ENCODE data around the gene CRP. TPM values are rescaled to one million over a fixed set of nuclear protein-coding genes. Genes with fewer than 3 reads are reported as not detected.

Gene CRP, protein sequence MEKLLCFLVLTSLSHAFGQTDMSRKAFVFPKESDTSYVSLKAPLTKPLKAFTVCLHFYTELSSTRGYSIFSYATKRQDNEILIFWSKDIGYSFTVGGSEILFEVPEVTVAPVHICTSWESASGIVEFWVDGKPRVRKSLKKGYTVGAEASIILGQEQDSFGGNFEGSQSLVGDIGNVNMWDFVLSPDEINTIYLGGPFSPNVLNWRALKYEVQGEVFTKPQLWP
- 0.90 TPM for total RNA-seq (2021; ENCODE audit: unreplicated experiment)
- not detected for polyA plus RNA-seq (2012; ENCODE audit: insufficient read length)
- Bru-seq, nascent RNA: not detected
- BruChase-seq, experiment 1, labeled RNA remaining after a 2-hour chase: not detected
- not detected for BruChase-seq, experiment 2, labeled RNA remaining after a 6-hour chase
- long read RNA-seq: 0 reads

DNA sequence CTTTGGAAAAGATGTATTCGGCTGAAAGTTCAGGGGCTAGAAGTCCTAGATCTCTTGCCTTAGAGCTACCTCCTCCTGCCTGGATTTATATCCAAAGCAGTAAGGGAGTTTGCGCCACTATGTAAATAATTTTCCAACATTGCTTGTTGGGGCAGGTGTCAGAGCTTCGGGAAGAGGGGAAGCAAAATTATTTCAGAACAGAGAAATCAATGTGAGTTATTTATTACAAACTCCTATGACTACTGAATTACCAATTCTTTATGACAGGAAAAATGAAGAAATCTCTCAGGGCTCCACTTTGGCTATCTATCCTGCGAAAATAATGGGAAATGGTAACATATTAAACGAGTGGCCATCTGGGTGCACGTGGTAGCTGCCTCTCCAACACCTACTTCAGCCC lies at the start of gene CRP:
CRP (minus strand) TSS at position 61 of the 400 bp plus-strand sequence. CDS start 104 bp downstream, outside the sequence.
- intact Hi-C loops (cut with micrococcal nuclease; ENCODE audit: unreplicated experiment): no loop called here

GRCh38 chr1:159763686-159764085 lies 49.3 kb upstream of the CRP start:
- no peaks in the 10 kb centered on the region; the same call in 1 of the 2 replicates for H3K27me3 ChIP-seq (ENCODE audit: control insufficient read depth, insufficient read depth, low read length)
- BruUV-seq (replicated peaks): no TSS peak
- intact Hi-C loops (cut with micrococcal nuclease; ENCODE audit: unreplicated experiment): no loop called here
- in situ Hi-C loops (cut with HindIII; ENCODE audit: low pct_unique_long_range_greater_than_20kb, low sequenced_read_pairs): no loop called here
- TF ChIP-seq TCF7L2 (IDR thresholded peaks at IDR 0.05; ENCODE audit: low read depth, low read length): no peak
- TF ChIP-seq SIN3A (IDR thresholded peaks at IDR 0.05; ENCODE audit: borderline replicate concordance, insufficient read depth, low read depth, low read length): no peak
- no peak for TF ChIP-seq REST (IDR thresholded peaks at IDR 0.05; ENCODE audit: insufficient read depth in 1 of 2, low read depth in 2 of 2, low read length in 1 of 2)
- TF ChIP-seq, protein P1, sequence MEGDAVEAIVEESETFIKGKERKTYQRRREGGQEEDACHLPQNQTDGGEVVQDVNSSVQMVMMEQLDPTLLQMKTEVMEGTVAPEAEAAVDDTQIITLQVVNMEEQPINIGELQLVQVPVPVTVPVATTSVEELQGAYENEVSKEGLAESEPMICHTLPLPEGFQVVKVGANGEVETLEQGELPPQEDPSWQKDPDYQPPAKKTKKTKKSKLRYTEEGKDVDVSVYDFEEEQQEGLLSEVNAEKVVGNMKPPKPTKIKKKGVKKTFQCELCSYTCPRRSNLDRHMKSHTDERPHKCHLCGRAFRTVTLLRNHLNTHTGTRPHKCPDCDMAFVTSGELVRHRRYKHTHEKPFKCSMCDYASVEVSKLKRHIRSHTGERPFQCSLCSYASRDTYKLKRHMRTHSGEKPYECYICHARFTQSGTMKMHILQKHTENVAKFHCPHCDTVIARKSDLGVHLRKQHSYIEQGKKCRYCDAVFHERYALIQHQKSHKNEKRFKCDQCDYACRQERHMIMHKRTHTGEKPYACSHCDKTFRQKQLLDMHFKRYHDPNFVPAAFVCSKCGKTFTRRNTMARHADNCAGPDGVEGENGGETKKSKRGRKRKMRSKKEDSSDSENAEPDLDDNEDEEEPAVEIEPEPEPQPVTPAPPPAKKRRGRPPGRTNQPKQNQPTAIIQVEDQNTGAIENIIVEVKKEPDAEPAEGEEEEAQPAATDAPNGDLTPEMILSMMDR (IDR thresholded peaks at IDR 0.05): no peak
- TF ChIP-seq POLR2AphosphoS5 (IDR thresholded peaks at IDR 0.05; ENCODE audit: low read depth, low read length): no peak
- no peak for ATAC-seq
- no peak for DNase-seq (ENCODE audit: low read depth, low spot score)
- H3K36me3 ChIP-seq (ENCODE audit: control insufficient read depth, insufficient read depth, low read length): no peaks in the 10 kb centered on the region
- POLR2A ChIA-PET: no interaction called here
- no peaks in the 10 kb centered on the region for H3K9me3 ChIP-seq (ENCODE audit: control insufficient read depth, insufficient read depth, low read depth, low read length)
- no peak overlapping the region for H3K27ac ChIP-seq (ENCODE audit: low read length)
- no peak overlapping the region for H3K4me3 ChIP-seq (ENCODE audit: low read depth in 2 of 2, low read length in 2 of 2)
- H3K4me1 ChIP-seq (ENCODE audit: control insufficient read depth, insufficient read depth, low read length): no peaks in the 10 kb centered on the region
- CTCF ChIA-PET: no interaction called here

More for the DNA sequence above, at the start of gene CRP:
- H3K27ac ChIP-seq (ENCODE audit: low read length): no peak within 1 kb of the TSS
- CTCF ChIA-PET: no interaction called here
- DNase-seq (ENCODE audit: low read depth, low spot score) (no peak), ATAC-seq (no peak)
- no peak within 1 kb of the TSS for H3K4me3 ChIP-seq (ENCODE audit: low read depth in 2 of 2, low read length in 2 of 2)
- no peaks in the 10 kb centered on the region for H3K36me3 ChIP-seq (ENCODE audit: control insufficient read depth, insufficient read depth, low read length)
- in situ Hi-C loops (cut with HindIII; ENCODE audit: low pct_unique_long_range_greater_than_20kb, low sequenced_read_pairs): no loop called here
- no peaks in the 10 kb centered on the region for H3K4me1 ChIP-seq (ENCODE audit: control insufficient read depth, insufficient read depth, low read length)
- POLR2A ChIA-PET: no interaction called here
- no peaks in the 10 kb centered on the region for H3K9me3 ChIP-seq (ENCODE audit: control insufficient read depth, insufficient read depth, low read depth, low read length)
- no peaks in the 10 kb centered on the region for H3K27me3 ChIP-seq (ENCODE audit: control insufficient read depth, insufficient read depth, low read length)
- BruUV-seq (replicated peaks): no TSS peak
- TF ChIP-seq REST (IDR thresholded peaks at IDR 0.05; ENCODE audit: insufficient read depth in 1 of 2, low read depth in 2 of 2, low read length in 1 of 2): no peak
- no peak for TF ChIP-seq SIN3A (IDR thresholded peaks at IDR 0.05; ENCODE audit: borderline replicate concordance, insufficient read depth, low read depth, low read length)
- TF ChIP-seq TCF7L2 (IDR thresholded peaks at IDR 0.05; ENCODE audit: low read depth, low read length): no peak
- TF ChIP-seq, protein P1 (IDR thresholded peaks at IDR 0.05): no peak
- no peak for TF ChIP-seq POLR2AphosphoS5 (IDR thresholded peaks at IDR 0.05; ENCODE audit: low read depth, low read length)

Measured in Panc1 (cell line).